DND-41 (cell line): Measurements from ENCODE around the gene TMEM150A.
"Not testable (repeated sequence)": the region's sequence is repeated elsewhere in the genome, so short reads cannot be mapped to it uniquely, and the experiment has no call there.

Source experiments
- EZH2 ChIP-seq: IDR thresholded peaks from 3 replicates; pipeline ENCODE4 v1.6.1; 2012; ENCODE audit warnings: borderline replicate concordance, low read depth, mild to moderate bottlenecking, moderate library complexity, low read length, inconsistent platforms; ENCODE audit not compliant: severe bottlenecking
- TF ChIP-seq, protein P1 (sequence below): IDR thresholded peaks from 2 replicates; pipeline ENCODE4 v1.5.1; 2012; ENCODE audit warnings: borderline replicate concordance, low read length, moderate library complexity, mild to moderate bottlenecking; ENCODE audit not compliant: poor library complexity, severe bottlenecking; ENCODE audit errors: extremely low read depth

DNA sequence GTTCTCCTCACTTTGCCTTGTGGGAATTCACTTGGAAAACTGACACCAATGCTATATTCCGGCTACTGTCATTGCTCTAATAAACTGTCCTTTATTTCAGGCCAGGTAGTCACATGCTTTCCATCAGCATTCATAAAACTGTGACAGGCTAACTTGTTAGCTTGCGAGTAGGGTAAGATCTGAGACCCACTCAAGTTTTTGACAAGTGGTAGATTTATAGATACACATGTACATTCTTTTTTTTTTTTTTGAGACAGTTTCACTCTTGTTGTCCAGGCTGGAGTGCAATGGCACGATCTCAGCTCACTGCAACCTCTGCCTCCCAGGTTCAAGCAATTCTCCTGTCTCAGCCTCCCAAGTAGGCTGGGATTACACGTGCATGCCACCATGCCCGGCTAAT, 15.2 kb upstream of the TMEM150A start:
- not testable (repeated sequence) for TF ChIP-seq EZH2
- TF ChIP-seq, protein P1, sequence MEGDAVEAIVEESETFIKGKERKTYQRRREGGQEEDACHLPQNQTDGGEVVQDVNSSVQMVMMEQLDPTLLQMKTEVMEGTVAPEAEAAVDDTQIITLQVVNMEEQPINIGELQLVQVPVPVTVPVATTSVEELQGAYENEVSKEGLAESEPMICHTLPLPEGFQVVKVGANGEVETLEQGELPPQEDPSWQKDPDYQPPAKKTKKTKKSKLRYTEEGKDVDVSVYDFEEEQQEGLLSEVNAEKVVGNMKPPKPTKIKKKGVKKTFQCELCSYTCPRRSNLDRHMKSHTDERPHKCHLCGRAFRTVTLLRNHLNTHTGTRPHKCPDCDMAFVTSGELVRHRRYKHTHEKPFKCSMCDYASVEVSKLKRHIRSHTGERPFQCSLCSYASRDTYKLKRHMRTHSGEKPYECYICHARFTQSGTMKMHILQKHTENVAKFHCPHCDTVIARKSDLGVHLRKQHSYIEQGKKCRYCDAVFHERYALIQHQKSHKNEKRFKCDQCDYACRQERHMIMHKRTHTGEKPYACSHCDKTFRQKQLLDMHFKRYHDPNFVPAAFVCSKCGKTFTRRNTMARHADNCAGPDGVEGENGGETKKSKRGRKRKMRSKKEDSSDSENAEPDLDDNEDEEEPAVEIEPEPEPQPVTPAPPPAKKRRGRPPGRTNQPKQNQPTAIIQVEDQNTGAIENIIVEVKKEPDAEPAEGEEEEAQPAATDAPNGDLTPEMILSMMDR, result not testable (repeated sequence)
